H1 (cell line): ENCODE data around the gene UGT2A2. TPM values are rescaled to one million over a fixed set of nuclear protein-coding genes. Genes with fewer than 3 reads are reported as not detected.

Source experiments
- CTCF ChIA-PET: fragments of 300-600 bp; sonication (Branson Sonifier 250); formaldehyde crosslinking; loops from one replicate; lab custom pipeline; 2021; ENCODE audit not compliant: partially characterized antibody; lab: Charles Lee
- POLR2A ChIA-PET: fragments of 300-600 bp; sonication (Branson Sonifier 250); formaldehyde crosslinking; loops from one replicate; lab custom pipeline; 2021; ENCODE audit warnings: inconsistent platforms; ENCODE audit not compliant: partially characterized antibody; lab: Charles Lee
- DNase-seq, 2 experiments: peaks; one replicate each; pipeline versions ENCODE4 v3.0.0 to v3.0.0-alpha.2; 2010 to 2022; ENCODE audit warnings: low spot score in 2 of 2, low read depth in 1 of 2, mixed read lengths in 1 of 2
- FAIRE-seq: peaks from 2 replicates; lab custom pipeline; 2011; peaks lifted over from hg19 to GRCh38; lab: Jason Lieb, UNC
- H2AFZ ChIP-seq: 2 replicates; pipeline ENCODE4 v1.8.1; 2012; ENCODE audit warnings: low read length, inconsistent platforms
- H2AK5ac ChIP-seq: 2 replicates; pipeline ENCODE4 v1.6.1; 2013; ENCODE audit warnings: low read depth, low read length
- H2BK120ac ChIP-seq: replicated peaks from 2 replicates; pipeline ENCODE3; 2013; ENCODE audit warnings: low read depth, low read length, inconsistent platforms
- H2BK12ac ChIP-seq: 2 replicates; pipeline ENCODE4 v1.6.1; 2013; ENCODE audit warnings: low read depth, low read length
- H2BK15ac ChIP-seq: 2 replicates; pipeline ENCODE4 v1.6.1; 2013; ENCODE audit warnings: low read length
- H2BK20ac ChIP-seq: 2 replicates; pipeline ENCODE4 v1.6.1; 2013; ENCODE audit warnings: low read length
- H2BK5ac ChIP-seq: 2 replicates; pipeline ENCODE4 v1.6.1; 2013; ENCODE audit warnings: low read depth, low read length
- H3K14ac ChIP-seq: 2 replicates; pipeline ENCODE4 v1.6.1; 2013; ENCODE audit warnings: inconsistent platforms; ENCODE audit not compliant: insufficient read length
- H3K18ac ChIP-seq: 2 replicates; pipeline ENCODE4 v1.6.1; 2013; ENCODE audit warnings: low read length; ENCODE audit errors: extremely low read depth
- H3K23ac ChIP-seq: 2 replicates; pipeline ENCODE4 v1.6.1; 2013; ENCODE audit warnings: inconsistent platforms; ENCODE audit not compliant: insufficient read length
- H3K23me2 ChIP-seq: 2 replicates; pipeline ENCODE4 v1.6.1; 2013; ENCODE audit warnings: low read depth, low read length
- H3K27ac ChIP-seq: 2 replicates; pipeline ENCODE4 v1.6.1; 2011; ENCODE audit warnings: low read depth, low read length, inconsistent platforms
- H3K27me3 ChIP-seq, 4 experiments: replicated peaks in 1 of 4; 1 replicate in 1 of 4; 2 replicates in 3 of 4; pipeline versions ENCODE4 v1.6.1 to v1.8.1; 2011 to 2013; ENCODE audit warnings: low read length in 3 of 4, mild to moderate bottlenecking in 3 of 4, inconsistent platforms in 2 of 4, mixed read lengths in 2 of 4, moderate library complexity in 1 of 4; ENCODE audit not compliant: control insufficient read depth in 3 of 4, insufficient read depth in 3 of 4; ENCODE audit errors: extremely low read depth in 1 of 4
- H3K36me3 ChIP-seq, 4 experiments: 2 replicates each; pipeline versions ENCODE4 v1.6.1 to v1.8.1; 2011 to 2013; ENCODE audit warnings: mild to moderate bottlenecking in 4 of 4, low read length in 3 of 4, moderate library complexity in 2 of 4, control low read depth in 1 of 4, inconsistent platforms in 1 of 4; ENCODE audit not compliant: insufficient read depth in 4 of 4, control insufficient read depth in 2 of 4
- H3K4ac ChIP-seq: replicated peaks from 2 replicates; pipeline ENCODE3; 2013; ENCODE audit warnings: low read length, low read depth, mixed read lengths, inconsistent platforms; ENCODE audit not compliant: insufficient read length
- H3K4me1 ChIP-seq, 4 experiments: replicated peaks in 1 of 4; 1 replicate in 1 of 4; 2 replicates in 3 of 4; pipeline versions ENCODE4 v1.6.1 to v1.8.1; 2011 to 2013; ENCODE audit warnings: low read length in 3 of 4, inconsistent platforms in 2 of 4, mixed read lengths in 1 of 4; ENCODE audit not compliant: insufficient read depth in 4 of 4, control insufficient read depth in 3 of 4
- H3K4me2 ChIP-seq, 2 experiments: 2 replicates each; pipeline versions ENCODE4 v1.6.1 to v1.8.1; 2011 to 2013; ENCODE audit warnings: low read depth in 2 of 2, low read length in 2 of 2, control low read depth in 1 of 2, inconsistent platforms in 1 of 2, mild to moderate bottlenecking in 1 of 2; ENCODE audit not compliant: insufficient read depth in 1 of 2
- H3K4me3 ChIP-seq, 4 experiments: fragments of 200-600, 300-600 bp in 1 of 4; sonication (generic), shearing (Covaris generic), sonication (Bioruptor Twin) in 1 of 4; 2 replicates each; pipeline versions ENCODE4 v1.5.1 to v1.8.1; 2011 to 2016; ENCODE audit warnings: low read length in 4 of 4, low read depth in 3 of 4, control low read depth in 2 of 4, inconsistent platforms in 2 of 4, mild to moderate bottlenecking in 2 of 4, mixed read lengths in 1 of 4, moderate library complexity in 1 of 4; ENCODE audit not compliant: insufficient read depth in 2 of 4; ENCODE audit errors: extremely low read depth in 1 of 4
- H3K56ac ChIP-seq: replicated peaks from 2 replicates; pipeline ENCODE3; 2013; ENCODE audit warnings: low read depth, mild to moderate bottlenecking, mixed read lengths, low read length, inconsistent platforms; ENCODE audit not compliant: insufficient read length
- H3K79me1 ChIP-seq: 2 replicates; pipeline ENCODE4 v1.6.1; 2013; ENCODE audit warnings: low read depth, low read length, control low read depth
- H3K79me2 ChIP-seq, 2 experiments: 2 replicates each; pipeline versions ENCODE4 v1.6.1 to v1.8.1; 2012 to 2013; ENCODE audit warnings: low read length in 2 of 2, mild to moderate bottlenecking in 2 of 2, inconsistent platforms in 1 of 2; ENCODE audit not compliant: insufficient read depth in 2 of 2, control insufficient read depth in 1 of 2
- H3K9ac ChIP-seq, 4 experiments: replicated peaks in 1 of 4; 1 replicate in 1 of 4; 2 replicates in 3 of 4; pipeline versions ENCODE4 v1.6.1 to v1.8.1; 2011 to 2013; ENCODE audit warnings: low read depth in 3 of 4, low read length in 3 of 4, control low read depth in 2 of 4, mild to moderate bottlenecking in 2 of 4, moderate library complexity in 2 of 4, inconsistent platforms in 1 of 4; ENCODE audit errors: extremely low read depth in 1 of 4
- H3K9me3 ChIP-seq, 2 experiments: 2 replicates each; pipeline versions ENCODE4 v1.6.1 to v1.8.1; 2012 to 2013; ENCODE audit warnings: mild to moderate bottlenecking in 2 of 2, moderate library complexity in 2 of 2, control low read depth in 1 of 2, inconsistent platforms in 1 of 2, low read depth in 1 of 2, low read length in 1 of 2, mixed read lengths in 1 of 2; ENCODE audit not compliant: insufficient read depth in 2 of 2
- H4K20me1 ChIP-seq, 2 experiments: replicated peaks in 1 of 2; 2 replicates each; pipeline versions ENCODE3 to v1.8.1; 2011 to 2013; ENCODE audit warnings: inconsistent platforms in 2 of 2, low read length in 2 of 2, mild to moderate bottlenecking in 1 of 2; ENCODE audit not compliant: insufficient read depth in 2 of 2, control insufficient read depth in 1 of 2
- H4K5ac ChIP-seq: 2 replicates; pipeline ENCODE4 v1.6.1; 2013; ENCODE audit warnings: low read length, low read depth, mixed read lengths, inconsistent platforms; ENCODE audit not compliant: insufficient read length
- H4K8ac ChIP-seq: 2 replicates; pipeline ENCODE4 v1.8.0; 2013; ENCODE audit warnings: mild to moderate bottlenecking, moderate library complexity, low read length, inconsistent platforms; ENCODE audit not compliant: insufficient read depth; ENCODE audit errors: extremely low read depth
- H4K91ac ChIP-seq: replicated peaks from 2 replicates; pipeline ENCODE3; 2013; ENCODE audit warnings: low read length, mixed read lengths, inconsistent platforms; ENCODE audit not compliant: insufficient read length
- EGR1 ChIP-seq: IDR thresholded peaks from 2 replicates; pipeline ENCODE4 v1.6.1; 2011; ENCODE audit warnings: low read depth, low read length, borderline replicate concordance
- POLR2A ChIP-seq, 2 experiments: IDR thresholded peaks; 1 replicate in 1 of 2; 2 replicates in 1 of 2; pipeline ENCODE4 v1.6.1; 2011; ENCODE audit warnings: low read depth in 2 of 2, low read length in 2 of 2, mild to moderate bottlenecking in 2 of 2; ENCODE audit errors: control extremely low read depth in 1 of 2
- WGBS, 2 experiments: shearing (Covaris generic) in 1 of 2; methylation state at CpG; one replicate each; pipeline versions ENCODE4 v1.1.6 to v1.1.7; 2013 to 2015; ENCODE audit warnings: low lambda C conversion rate in 2 of 2, mixed read lengths in 2 of 2, inconsistent platforms in 1 of 2, low coverage in 1 of 2, missing lambda C conversion rate in 1 of 2; ENCODE audit not compliant: insufficient replicate concordance in 2 of 2, insufficient coverage in 1 of 2, insufficient read length in 1 of 2; ENCODE audit errors: extremely low coverage in 1 of 2, missing lambda C conversion rate in 1 of 2; 5-methylcytosine and 5-hydroxymethylcytosine counted together
- polyA plus RNA-seq, 7 experiments: library from polyadenylated mRNA; depleted of rRNA in 3 of 7; stranded (reverse) in 5 of 7; unstranded in 2 of 7; fragments of >200 nt in 5 of 7; fragments of 200-250 nt in 2 of 7; gene quantifications; 1 replicate in 5 of 7; 2 replicates in 1 of 7; 4 replicates in 1 of 7; pipeline versions ENCODE4 v1.2.1 to v1.2.3, GENCODE V29; 2011 to 2013; ENCODE audit warnings: missing spikeins in 2 of 7, mixed read lengths in 2 of 7
- total RNA-seq: library from RNA; stranded (reverse); fragmentation: NEBNext Ultra II Directional; extraction: Animal tissue kit (Norgen Biotek cat#: 25700); gene quantifications from 2 replicates; pipeline ENCODE4 v1.2.1, GENCODE V29; 2021
- TF ChIP-seq, protein P1 (sequence below): IDR thresholded peaks from 2 replicates; pipeline ENCODE4 v1.6.1; 2011; ENCODE audit warnings: low read depth, mild to moderate bottlenecking, low read length; ENCODE audit not compliant: insufficient read depth

UGT2A2 gene
- total and polyA plus RNA-seq, 2 of the 8 experiments (the other 6 are each of a cell fraction or from before 2014, with no cell fraction given): not detected

DNA sequence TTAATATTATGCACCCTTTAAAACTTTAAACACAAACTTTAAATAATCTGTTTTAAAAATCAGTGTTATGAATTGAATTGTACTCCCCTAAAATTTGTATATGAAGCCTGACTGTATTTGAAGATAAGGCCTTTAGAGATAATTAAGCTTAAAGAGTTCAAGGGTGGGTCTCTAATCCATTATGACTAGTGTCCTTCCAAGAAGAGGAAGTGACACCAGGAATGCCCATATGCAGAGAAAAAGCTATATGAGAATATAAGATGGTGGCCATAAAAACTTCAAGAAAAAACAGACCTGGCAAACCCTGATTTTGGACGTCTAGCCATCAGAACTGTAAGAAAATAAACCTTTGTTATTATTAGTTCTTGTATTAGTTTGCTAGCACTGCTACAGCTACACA lies 29.0 kb downstream of the UGT2A2 start:
- Histone ChIP-seq H3K23me2 (no peaks in the 10 kb centered on the region), H3K4ac (no peak overlapping the region), H2AK5ac (no peak overlapping the region), H4K20me1 (no peaks in the 10 kb centered on the region), H3K4me3 (no peak overlapping the region), H3K4me2 (no peak overlapping the region), H2BK15ac (no peak overlapping the region), H3K23ac (no peak overlapping the region), H3K36me3 (no peaks in the 10 kb centered on the region), H3K18ac (no peak overlapping the region), H3K27me3 (no peaks in the 10 kb centered on the region), H4K8ac (no peak overlapping the region), H2BK120ac (no peak overlapping the region), H2BK5ac (no peak overlapping the region), H3K14ac (no peak overlapping the region), H2BK12ac (no peak overlapping the region), H2BK20ac (no peak overlapping the region), H4K91ac (no peak overlapping the region), H3K79me2 (no peaks in the 10 kb centered on the region), H3K4me1 (no peaks in the 10 kb centered on the region), H3K27ac (no peak overlapping the region), H3K79me1 (no peaks in the 10 kb centered on the region), H3K9me3 (no peaks in the 10 kb centered on the region), H2AFZ (no peak overlapping the region), H3K56ac (no peak overlapping the region), H3K9ac (no peak overlapping the region), H4K5ac (no peak overlapping the region)
- ChIA-PET CTCF (interaction anchor here (0.5 to 2.0 kb wide), 3 partner anchors 10 to 31 kb away, joined by 3 to 8 read pairs (median 3); no protein-coding TSS in a partner anchor), POLR2A (no interaction called here)
- WGBS, 2 experiments: 90% methylated on average over 1 of the region's 1 CpG; no CpG with 5 or more reads in 1 of the 2 experiments
- FAIRE-seq: no peak
- DNase-seq: no peak
- TF ChIP-seq EGR1 (no peak), POLR2A (IDR thresholded peaks at IDR 0.05; ENCODE audit: control extremely low read depth in 1 of 2, low read depth in 2 of 2, low read length in 2 of 2) (no peak)
- TF ChIP-seq, protein P1, sequence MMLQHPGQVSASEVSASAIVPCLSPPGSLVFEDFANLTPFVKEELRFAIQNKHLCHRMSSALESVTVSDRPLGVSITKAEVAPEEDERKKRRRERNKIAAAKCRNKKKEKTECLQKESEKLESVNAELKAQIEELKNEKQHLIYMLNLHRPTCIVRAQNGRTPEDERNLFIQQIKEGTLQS: no peak
